EH (cell line): Measurements from ENCODE around the gene MTHFSD.

Experiments used
- DNase-seq: peaks from one replicate; pipeline ENCODE4 v3.0.0-alpha.2; 2015; ENCODE audit warnings: low read depth

Gene MTHFSD

GRCh38 chr16:86550281-86550680, 4.8 kb downstream of the MTHFSD start:
- no peak for DNase-seq

- DNase-seq, result no peak
These were observed 5.2 kb downstream of the MTHFSD start for GRCh38 chr16:86549893-86550190.

- DNase-seq, result no peak
These were observed 5.8 kb downstream of the MTHFSD start for GRCh38 chr16:86549076-86549892.

DNA sequence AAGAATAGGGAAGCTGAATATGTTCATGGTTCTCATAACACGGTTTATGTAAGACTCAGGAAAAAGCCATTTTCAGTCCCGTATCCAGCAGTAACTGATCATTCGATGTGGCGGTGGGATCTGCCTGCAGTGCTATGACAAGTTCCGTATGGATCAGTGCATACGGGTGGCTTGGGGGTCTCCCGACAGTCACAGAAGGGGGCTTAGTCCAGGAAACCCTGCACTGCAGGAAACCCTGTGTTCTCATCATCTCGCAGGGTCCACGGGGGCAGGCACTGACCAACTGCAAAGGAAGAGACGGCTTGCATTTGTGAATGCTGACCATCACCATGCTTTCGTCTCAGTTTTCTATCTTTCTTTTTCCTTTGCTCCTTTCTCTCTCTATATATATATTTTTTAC, 7.7 kb downstream of the MTHFSD start:
- no peak for DNase-seq

- DNase-seq, result no peak
These were observed 8.4 kb downstream of the MTHFSD start for GRCh38 chr16:86546638-86547013.

GRCh38 chr16:86545954-86546637, 8.9 kb downstream of the MTHFSD start:
- DNase-seq, result no peak

DNA sequence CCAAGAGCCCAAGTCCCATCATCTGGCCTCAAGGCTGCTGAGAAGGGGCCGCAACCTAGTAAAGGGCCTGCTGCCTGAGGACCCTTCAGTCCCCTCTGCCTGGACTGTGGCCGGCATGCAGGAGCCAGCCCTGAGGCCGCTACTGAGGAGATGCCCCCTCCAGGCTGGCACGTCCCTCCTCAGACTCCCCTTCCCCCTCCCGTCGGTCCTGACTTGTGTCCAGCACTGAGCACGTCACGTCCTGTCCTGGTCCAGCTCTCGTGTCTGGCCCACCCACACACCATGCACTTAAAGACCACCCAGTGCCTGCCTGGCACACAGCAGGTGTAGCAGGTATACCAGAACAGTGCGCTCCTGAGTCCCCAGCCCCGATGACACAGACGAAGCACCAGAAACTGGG, 9.6 kb downstream of the MTHFSD start:
- no peak for DNase-seq

DNA sequence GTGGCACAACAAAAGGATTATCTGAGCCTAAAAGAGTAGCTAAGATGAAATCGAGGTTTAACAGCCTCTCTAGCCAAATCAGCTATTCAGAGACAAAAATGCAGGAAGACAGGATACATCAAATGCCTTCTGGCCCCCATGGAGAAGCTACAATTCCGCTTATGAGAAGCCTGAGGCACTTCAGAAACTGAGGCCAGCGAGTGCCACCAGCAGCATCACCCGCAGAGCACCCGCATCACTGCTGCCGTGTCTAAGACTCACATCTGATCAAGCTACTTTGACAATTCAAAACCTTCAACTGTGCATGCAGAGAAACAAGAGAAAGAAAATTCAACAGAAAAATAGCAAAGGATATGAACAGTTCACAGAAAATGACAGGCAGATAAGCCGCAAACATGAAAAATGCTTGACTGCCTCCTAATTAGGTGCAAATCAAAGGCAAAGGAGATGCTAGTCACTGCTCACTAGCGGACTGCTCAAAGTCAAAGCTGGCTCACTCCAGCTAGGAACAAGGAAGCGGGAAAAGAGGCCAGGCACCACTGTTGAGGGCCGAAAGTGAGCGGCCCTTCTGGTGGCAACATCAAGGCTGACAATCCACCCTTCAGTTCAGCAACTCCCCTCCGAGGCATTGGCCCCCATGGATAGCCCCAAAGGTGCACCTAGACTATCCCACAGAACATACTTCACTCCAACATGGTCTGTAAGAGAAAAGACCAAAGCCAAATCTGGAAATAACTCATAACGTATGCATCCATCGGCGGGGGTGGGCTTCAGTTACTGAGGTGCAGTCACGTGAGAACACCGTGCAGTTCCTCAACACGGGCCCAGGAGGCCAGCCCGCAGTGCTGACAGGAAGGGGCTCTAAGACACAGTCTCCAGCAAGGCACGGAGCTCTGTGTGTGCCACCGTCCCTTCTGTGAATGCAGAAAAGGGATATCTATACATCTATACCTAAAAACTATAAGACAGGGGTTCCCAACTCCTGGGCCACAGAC, 12.0 kb downstream of the MTHFSD start:
- no peak for DNase-seq

- DNase-seq, result no peak
These were observed 13.5 kb downstream of the MTHFSD start for GRCh38 chr16:86541560-86541959.

GRCh38 chr16:86540894-86541293, 14.1 kb downstream of the MTHFSD start:
- DNase-seq, result no peak

- DNase-seq, result no peak
These were observed 16.7 kb downstream of the MTHFSD start for GRCh38 chr16:86538196-86538780.

DNA sequence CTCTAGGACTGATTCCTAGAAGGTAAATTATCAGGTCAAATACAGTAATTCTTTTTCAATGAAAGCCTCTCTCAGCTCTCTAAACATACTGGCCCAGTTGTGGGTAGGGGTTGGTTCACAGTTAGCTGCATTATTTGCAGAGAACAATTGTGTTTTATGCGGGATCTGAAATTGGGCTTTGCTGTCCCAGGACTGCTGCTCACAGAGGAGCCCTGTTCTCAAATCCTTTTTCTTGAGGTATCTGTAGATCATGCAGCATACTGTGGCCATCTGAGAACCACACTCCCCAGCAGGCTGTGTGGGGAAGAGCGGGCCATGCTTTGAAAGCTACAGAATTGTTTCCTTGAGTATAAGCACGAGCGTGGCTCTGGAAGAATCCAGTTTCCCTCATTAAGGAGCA, 17.5 kb downstream of the MTHFSD start:
- DNase-seq, result no peak

DNA sequence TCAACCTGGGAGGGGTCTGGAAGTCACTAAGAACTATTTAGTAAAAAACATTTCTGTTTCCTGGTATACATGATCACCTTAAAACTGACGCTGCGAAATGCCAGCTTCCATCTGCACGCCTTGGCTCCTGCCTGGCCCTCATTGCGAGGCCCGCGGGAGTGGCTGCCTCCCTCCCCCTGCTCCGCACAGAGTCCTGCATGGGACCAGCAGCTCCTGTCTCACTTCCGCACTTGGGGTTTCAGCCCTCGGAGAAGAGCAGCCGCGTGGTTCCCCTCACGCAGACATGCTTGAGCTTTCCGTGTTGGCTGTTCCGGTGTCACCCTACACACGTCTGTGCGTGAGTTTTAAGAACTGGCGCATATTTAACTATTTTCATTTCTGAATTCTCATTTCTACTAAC, 18.4 kb downstream of the MTHFSD start:
- no peak for DNase-seq

GRCh38 chr16:86534779-86535615, 20.0 kb downstream of the MTHFSD start:
- DNase-seq, result no peak

DNA sequence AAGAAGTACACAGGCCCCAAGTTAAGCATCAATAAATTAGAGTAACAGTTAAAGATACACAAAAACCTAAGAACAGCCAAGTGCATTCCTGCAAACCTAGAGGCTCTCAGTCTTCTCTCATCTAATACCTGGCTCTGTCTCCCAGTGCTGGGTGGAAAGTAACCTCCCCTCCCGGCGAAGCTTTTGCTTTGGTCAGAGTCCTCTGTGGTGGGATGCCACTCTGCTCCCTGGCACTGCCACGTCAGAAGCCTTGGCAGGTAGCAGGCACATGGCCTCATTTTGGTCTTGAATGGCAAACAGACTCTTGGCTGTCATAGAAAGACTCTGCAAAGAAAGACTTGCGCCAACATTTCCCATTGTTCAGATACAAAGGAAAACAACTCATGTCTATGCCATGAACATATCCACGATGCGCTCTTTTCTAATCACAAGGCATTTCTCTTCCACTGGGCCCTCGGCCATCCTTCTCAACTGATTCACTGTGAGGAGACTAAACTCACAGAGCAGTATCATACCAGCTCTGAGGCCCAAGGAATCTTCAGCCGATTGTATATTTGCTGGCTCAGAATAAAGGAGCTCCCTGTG, 21.2 kb downstream of the MTHFSD start:
- no peak for DNase-seq

GRCh38 chr16:86533076-86533475, 22.0 kb downstream of the MTHFSD start:
- no peak for DNase-seq

GRCh38 chr16:86532526-86532815, 22.6 kb downstream of the MTHFSD start:
- DNase-seq, result no peak

GRCh38 chr16:86531641-86532525, 23.2 kb downstream of the MTHFSD start:
- DNase-seq, result no peak

DNA sequence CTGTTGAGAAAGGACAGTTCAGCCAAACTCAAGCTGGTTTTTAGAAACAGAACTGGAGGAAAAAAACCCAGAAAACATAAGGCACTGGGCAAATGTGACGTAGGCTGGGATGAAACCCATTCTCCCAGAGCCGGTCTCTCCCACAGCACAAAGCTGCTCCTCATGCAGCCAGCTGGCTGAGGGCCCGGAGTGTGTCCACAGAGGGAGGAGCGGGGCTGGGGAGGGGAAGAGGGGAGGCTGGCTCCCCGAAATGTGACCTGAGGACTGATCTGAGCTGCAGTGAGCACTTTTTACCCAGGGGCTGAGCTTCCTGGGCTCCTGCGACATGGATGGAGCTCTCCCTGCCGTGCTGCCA, 23.9 kb downstream of the MTHFSD start:
- DNase-seq, result no peak
